ENCODE results near the gene ATXN1. TPM values are rescaled to one million over a fixed set of nuclear protein-coding genes. Genes with fewer than 3 reads are reported as not detected.

The ATXN1 gene
- total RNA-seq, 1 donor from 2014 or later: 18.4 TPM

- H3K27me3 ChIP-seq (ENCODE audit: control insufficient read depth, insufficient read depth, low read length): no peaks in the 10 kb centered on the region
- TF ChIP-seq CTCF (IDR thresholded peaks at IDR 0.05; ENCODE audit: insufficient read depth, low read length, severe bottlenecking): no peak
- H3K36me3 ChIP-seq (ENCODE audit: control insufficient read depth, insufficient read depth, low read length): no peaks in the 10 kb centered on the region
- no peak for DNase-seq (ENCODE audit: low read depth)
- no peak for FAIRE-seq
- no peak overlapping the region for H3K4me3 ChIP-seq (ENCODE audit: low read depth, low read length)
These were observed 330.2 kb downstream of the ATXN1 start for GRCh38 chr6:16431106-16431505.

GRCh38 chr6:16430391-16431089, 330.7 kb downstream of the ATXN1 start:
- DNase-seq (ENCODE audit: low read depth) (no peak), FAIRE-seq (no peak)
- no peak for TF ChIP-seq CTCF (IDR thresholded peaks at IDR 0.05; ENCODE audit: insufficient read depth, low read length, severe bottlenecking)
- no peaks in the 10 kb centered on the region for H3K36me3 ChIP-seq (ENCODE audit: control insufficient read depth, insufficient read depth, low read length)
- H3K27me3 ChIP-seq (ENCODE audit: control insufficient read depth, insufficient read depth, low read length): no peaks in the 10 kb centered on the region
- H3K4me3 ChIP-seq (ENCODE audit: low read depth, low read length): no peak overlapping the region

GRCh38 chr6:16429669-16430068, 331.6 kb downstream of the ATXN1 start:
- TF ChIP-seq CTCF (IDR thresholded peaks at IDR 0.05; ENCODE audit: insufficient read depth, low read length, severe bottlenecking): no peak
- Histone ChIP-seq H3K27me3 (ENCODE audit: control insufficient read depth, insufficient read depth, low read length) (no peaks in the 10 kb centered on the region), H3K4me3 (ENCODE audit: low read depth, low read length) (no peak overlapping the region), H3K36me3 (ENCODE audit: control insufficient read depth, insufficient read depth, low read length) (no peaks in the 10 kb centered on the region)
- FAIRE-seq (no peak), DNase-seq (ENCODE audit: low read depth) (no peak)

GRCh38 chr6:16427124-16427523, 334.1 kb downstream of the ATXN1 start:
- no peaks in the 10 kb centered on the region for H3K36me3 ChIP-seq (ENCODE audit: control insufficient read depth, insufficient read depth, low read length)
- H3K27me3 ChIP-seq (ENCODE audit: control insufficient read depth, insufficient read depth, low read length): no peaks in the 10 kb centered on the region
- DNase-seq (ENCODE audit: low read depth): no peak
- H3K4me3 ChIP-seq (ENCODE audit: low read depth, low read length): no peak overlapping the region
- no peak for TF ChIP-seq CTCF (IDR thresholded peaks at IDR 0.05; ENCODE audit: insufficient read depth, low read length, severe bottlenecking)
- no peak for FAIRE-seq

GRCh38 chr6:16425881-16426615, 335.2 kb downstream of the ATXN1 start:
- FAIRE-seq: peak; percentile 47
- Histone ChIP-seq H3K4me3 (ENCODE audit: low read depth, low read length) (no peak overlapping the region), H3K36me3 (ENCODE audit: control insufficient read depth, insufficient read depth, low read length) (no peaks in the 10 kb centered on the region), H3K27me3 (ENCODE audit: control insufficient read depth, insufficient read depth, low read length) (no peaks in the 10 kb centered on the region)
- no peak for DNase-seq (ENCODE audit: low read depth)
- no peak for TF ChIP-seq CTCF (IDR thresholded peaks at IDR 0.05; ENCODE audit: insufficient read depth, low read length, severe bottlenecking)
